H9 (cell line): ENCODE data around the gene UPF3A. TPM values are rescaled to one million over a fixed set of nuclear protein-coding genes. Genes with fewer than 3 reads are reported as not detected.

ENCODE experiments used
- DNase-seq: peaks from one replicate; pipeline ENCODE4 v3.0.0-alpha.2; 2017
- H2AFZ ChIP-seq: one replicate; pipeline ENCODE4 v1.6.1; 2013; ENCODE audit warnings: mild to moderate bottlenecking, low read length, control low read depth, moderate library complexity
- H2AK5ac ChIP-seq: 2 replicates; pipeline ENCODE4 v1.6.1; 2013; ENCODE audit warnings: low read length, control low read depth, mixed read lengths; ENCODE audit not compliant: insufficient read length
- H2BK120ac ChIP-seq: one replicate; pipeline ENCODE4 v1.6.1; 2013; ENCODE audit warnings: low read depth, mild to moderate bottlenecking, low read length, control low read depth, inconsistent platforms; ENCODE audit not compliant: poor library complexity, severe bottlenecking
- H2BK12ac ChIP-seq: 2 replicates; pipeline ENCODE4 v1.6.1; 2013; ENCODE audit warnings: low read length, control low read depth, mixed read lengths, low read depth; ENCODE audit not compliant: insufficient read length
- H2BK15ac ChIP-seq: 2 replicates; pipeline ENCODE4 v1.6.1; 2013; ENCODE audit warnings: low read depth, low read length, control low read depth
- H2BK20ac ChIP-seq: one replicate; pipeline ENCODE4 v1.6.1; 2013; ENCODE audit warnings: low read depth, mild to moderate bottlenecking, low read length, control low read depth, inconsistent platforms; ENCODE audit not compliant: poor library complexity, severe bottlenecking
- H2BK5ac ChIP-seq: 2 replicates; pipeline ENCODE4 v1.6.1; 2013; ENCODE audit warnings: low read length, control low read depth, mixed read lengths; ENCODE audit not compliant: insufficient read length
- H3K14ac ChIP-seq: 2 replicates; pipeline ENCODE4 v1.6.1; 2013; ENCODE audit warnings: low read length, control low read depth; ENCODE audit not compliant: insufficient read depth
- H3K18ac ChIP-seq: 2 replicates; pipeline ENCODE4 v1.6.1; 2013; ENCODE audit warnings: low read depth, mild to moderate bottlenecking, mixed read lengths, low read length, control low read depth; ENCODE audit not compliant: insufficient read length
- H3K23ac ChIP-seq: 2 replicates; pipeline ENCODE4 v1.6.1; 2013; ENCODE audit warnings: low read length, control low read depth, mixed read lengths, low read depth; ENCODE audit not compliant: insufficient read length
- H3K23me2 ChIP-seq: 2 replicates; pipeline ENCODE4 v1.6.1; 2013; ENCODE audit warnings: low read depth, mild to moderate bottlenecking, mixed read lengths, low read length, control low read depth; ENCODE audit not compliant: insufficient read length, poor library complexity, severe bottlenecking
- H3K27ac ChIP-seq: 2 replicates; pipeline ENCODE4 v1.5.1; 2013; ENCODE audit warnings: low read length, control low read depth, mixed read lengths, low read depth; ENCODE audit not compliant: insufficient read length
- H3K27me3 ChIP-seq: 2 replicates; pipeline ENCODE4 v1.6.1; 2013; ENCODE audit warnings: low read length, control low read depth, inconsistent platforms; ENCODE audit not compliant: insufficient read depth
- H3K4ac ChIP-seq: 2 replicates; pipeline ENCODE4 v1.6.1; 2013; ENCODE audit warnings: low read depth, mild to moderate bottlenecking, control low read depth, inconsistent platforms, low read length, moderate library complexity
- H3K4me1 ChIP-seq: 2 replicates; pipeline ENCODE4 v1.6.1; 2013; ENCODE audit warnings: low read length, control low read depth, inconsistent platforms; ENCODE audit not compliant: insufficient read depth
- H3K4me2 ChIP-seq: 2 replicates; pipeline ENCODE4 v1.6.1; 2013; ENCODE audit warnings: low read length, control low read depth, mixed read lengths; ENCODE audit not compliant: insufficient read length, insufficient read depth
- H3K56ac ChIP-seq: 2 replicates; pipeline ENCODE4 v1.6.1; 2013; ENCODE audit warnings: low read depth, mild to moderate bottlenecking, mixed read lengths, low read length, control low read depth; ENCODE audit not compliant: insufficient read length
- H3K79me1 ChIP-seq: 2 replicates; pipeline ENCODE4 v1.6.1; 2013; ENCODE audit warnings: low read depth, mild to moderate bottlenecking, moderate library complexity, low read length, control low read depth, inconsistent platforms; ENCODE audit not compliant: insufficient read depth, poor library complexity, severe bottlenecking
- H3K79me2 ChIP-seq: 2 replicates; pipeline ENCODE4 v1.6.1; 2013; ENCODE audit warnings: low read length, control low read depth, inconsistent platforms; ENCODE audit not compliant: insufficient read depth
- H3K9ac ChIP-seq: 2 replicates; pipeline ENCODE4 v1.6.1; 2013; ENCODE audit warnings: low read length, control low read depth, mixed read lengths; ENCODE audit not compliant: insufficient read length; ENCODE audit errors: extremely low read depth
- H3K9me3 ChIP-seq: one replicate; pipeline ENCODE4 v1.6.1; 2013; ENCODE audit warnings: low read depth, low read length, inconsistent platforms; ENCODE audit not compliant: control insufficient read depth
- H3T11ph ChIP-seq: one replicate; pipeline ENCODE4 v1.6.1; 2013; ENCODE audit warnings: mild to moderate bottlenecking, low read length, control low read depth, inconsistent platforms
- H4K20me1 ChIP-seq: one replicate; pipeline ENCODE4 v1.6.1; 2013; ENCODE audit not compliant: control insufficient read depth, insufficient read length, insufficient read depth
- H4K5ac ChIP-seq: 2 replicates; pipeline ENCODE4 v1.6.1; 2013; ENCODE audit warnings: low read depth, mild to moderate bottlenecking, mixed read lengths, low read length, control low read depth; ENCODE audit not compliant: insufficient read length
- H4K8ac ChIP-seq: replicated peaks from 2 replicates; pipeline ENCODE4 v1.6.1; 2013; ENCODE audit warnings: low read length, control low read depth, mixed read lengths, low read depth; ENCODE audit not compliant: insufficient read length
- H4K91ac ChIP-seq: 2 replicates; pipeline ENCODE4 v1.6.1; 2013; ENCODE audit warnings: low read depth, mild to moderate bottlenecking, moderate library complexity, mixed read lengths, low read length, control low read depth; ENCODE audit not compliant: insufficient read length
- H3K27ac Mint-ChIP-seq, 3 experiments: 2 replicates in 2 of 3; 3 replicates in 1 of 3; pipeline ENCODE4 v1.8.0; 2020 to 2021; ENCODE audit warnings: mixed read lengths in 3 of 3, mild to moderate bottlenecking in 1 of 3, moderate library complexity in 1 of 3
- H3K27me3 Mint-ChIP-seq: 2 replicates; pipeline ENCODE4 v1.8.0; 2021; ENCODE audit warnings: low read depth, mild to moderate bottlenecking, moderate library complexity, mixed read lengths
- H3K36me3 Mint-ChIP-seq, 3 experiments: 2 replicates in 2 of 3; 3 replicates in 1 of 3; pipeline ENCODE4 v1.8.0; 2020 to 2021; ENCODE audit warnings: low read depth in 3 of 3, mixed read lengths in 3 of 3; ENCODE audit not compliant: insufficient read depth in 1 of 3
- H3K4me1 Mint-ChIP-seq, 2 experiments: 2 replicates each; pipeline ENCODE4 v1.8.0; 2020; ENCODE audit warnings: mixed read lengths in 2 of 2
- H3K4me3 Mint-ChIP-seq, 2 experiments: 2 replicates in 1 of 2; 3 replicates in 1 of 2; pipeline ENCODE4 v1.8.0; 2020 to 2021; ENCODE audit warnings: mild to moderate bottlenecking in 2 of 2, mixed read lengths in 2 of 2, moderate library complexity in 1 of 2
- H3K9me3 Mint-ChIP-seq, 2 experiments: 2 replicates in 1 of 2; 3 replicates in 1 of 2; pipeline ENCODE4 v1.8.0; 2020; ENCODE audit warnings: mild to moderate bottlenecking in 2 of 2, mixed read lengths in 2 of 2, moderate library complexity in 1 of 2
- WGBS: extraction: QIAGEN DNeasy Blood & Tissue Kit; methylation state at CpG from one replicate; pipeline ENCODE4 v1.1.7; 2013; ENCODE audit warnings: missing lambda C conversion rate, low lambda C conversion rate, mixed read lengths; ENCODE audit not compliant: insufficient read length; ENCODE audit errors: extremely low coverage; 5-methylcytosine and 5-hydroxymethylcytosine counted together
- total RNA-seq: library from RNA; stranded (reverse); gene quantifications from 2 replicates; pipeline ENCODE4 v1.2.1, GENCODE V29; 2021
- TF ChIP-seq, protein P1 (sequence below): fragments of 200-600 bp; sonication (generic); conservative IDR thresholded peaks from 3 replicates; pipeline ENCODE4 v1.8.0; 2021; ENCODE audit warnings: antibody characterized with exemption, mild to moderate bottlenecking

Gene UPF3A
- total RNA-seq, 1 experiment from 2014 or later, result 81.8 TPM

DNA sequence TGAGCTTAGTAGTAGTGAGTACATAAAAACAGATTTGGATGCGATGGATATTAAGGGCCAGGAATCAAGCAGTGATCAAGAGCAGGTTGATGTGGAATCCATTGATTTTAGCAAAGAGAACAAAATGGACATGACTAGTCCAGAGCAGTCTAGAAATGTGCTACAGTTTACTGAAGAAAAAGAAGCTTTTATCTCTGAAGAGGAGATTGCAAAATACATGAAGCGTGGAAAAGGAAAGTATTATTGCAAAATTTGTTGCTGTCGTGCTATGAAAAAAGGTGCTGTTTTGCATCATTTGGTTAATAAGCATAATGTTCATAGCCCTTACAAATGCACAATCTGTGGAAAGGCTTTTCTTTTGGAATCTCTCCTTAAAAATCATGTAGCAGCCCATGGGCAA is 44.3 kb downstream of the UPF3A start:
- Histone ChIP-seq H4K20me1 (no peaks in the 10 kb centered on the region), H3K9me3 (no peaks in the 10 kb centered on the region), H2BK20ac (no peak overlapping the region), H2AFZ (no peak overlapping the region), H3K4me2 (no peak overlapping the region), H2BK120ac (no peak overlapping the region), H3K18ac (no peak overlapping the region), H3K79me2 (no peaks in the 10 kb centered on the region), H4K8ac (no peak overlapping the region), H3K4me1 (no peaks in the 10 kb centered on the region; the same call in 1 of the 2 replicates), H3K56ac (no peak overlapping the region), H3K79me1 (no peaks in the 10 kb centered on the region), H3K9ac (no peak overlapping the region), H2BK15ac (no peak overlapping the region), H4K5ac (no peak overlapping the region), H2AK5ac (no peak overlapping the region), H3K4ac (no peak overlapping the region), H2BK5ac (no peak overlapping the region), H2BK12ac (no peak overlapping the region), H3K27me3 (no peaks in the 10 kb centered on the region), H3K23ac (no peak overlapping the region), H4K91ac (no peak overlapping the region), H3K14ac (no peak overlapping the region), H3K23me2 (no peaks in the 10 kb centered on the region), H3T11ph (no peak overlapping the region), H3K27ac (no peak overlapping the region)
- Mint-ChIP-seq H3K9me3 (no peaks in the 10 kb centered on the region), H3K4me3 (no peak overlapping the region), H3K27ac (peak overlapping the region in 1 of 3 experiments; percentile 20; a peak in 2 of 7 replicates), H3K4me1 (peaks cover 6 to 7% of the 10 kb centered on the region in 2 experiments), H3K27me3 (no peaks in the 10 kb centered on the region), H3K36me3 (peaks cover 35 to 63% (median 59%) of the 10 kb centered on the region in 3 experiments)
- TF ChIP-seq, protein P1, sequence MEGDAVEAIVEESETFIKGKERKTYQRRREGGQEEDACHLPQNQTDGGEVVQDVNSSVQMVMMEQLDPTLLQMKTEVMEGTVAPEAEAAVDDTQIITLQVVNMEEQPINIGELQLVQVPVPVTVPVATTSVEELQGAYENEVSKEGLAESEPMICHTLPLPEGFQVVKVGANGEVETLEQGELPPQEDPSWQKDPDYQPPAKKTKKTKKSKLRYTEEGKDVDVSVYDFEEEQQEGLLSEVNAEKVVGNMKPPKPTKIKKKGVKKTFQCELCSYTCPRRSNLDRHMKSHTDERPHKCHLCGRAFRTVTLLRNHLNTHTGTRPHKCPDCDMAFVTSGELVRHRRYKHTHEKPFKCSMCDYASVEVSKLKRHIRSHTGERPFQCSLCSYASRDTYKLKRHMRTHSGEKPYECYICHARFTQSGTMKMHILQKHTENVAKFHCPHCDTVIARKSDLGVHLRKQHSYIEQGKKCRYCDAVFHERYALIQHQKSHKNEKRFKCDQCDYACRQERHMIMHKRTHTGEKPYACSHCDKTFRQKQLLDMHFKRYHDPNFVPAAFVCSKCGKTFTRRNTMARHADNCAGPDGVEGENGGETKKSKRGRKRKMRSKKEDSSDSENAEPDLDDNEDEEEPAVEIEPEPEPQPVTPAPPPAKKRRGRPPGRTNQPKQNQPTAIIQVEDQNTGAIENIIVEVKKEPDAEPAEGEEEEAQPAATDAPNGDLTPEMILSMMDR, result no peak
- no CpG with 5 or more reads among the region's 3 CpGs for WGBS
- DNase-seq, result no peak
